ENCODE data around the gene C11orf65.

GRCh38 chr11:108364159-108364558 lies 103.2 kb downstream of the C11orf65 start:
- TF ChIP-seq POLR2AphosphoS5 (IDR thresholded peaks at IDR 0.05; ENCODE audit: low read depth) (no peak), SPI1 (IDR thresholded peaks at IDR 0.05; ENCODE audit: borderline replicate concordance, low read depth) (no peak)
- TF ChIP-seq, protein P1, sequence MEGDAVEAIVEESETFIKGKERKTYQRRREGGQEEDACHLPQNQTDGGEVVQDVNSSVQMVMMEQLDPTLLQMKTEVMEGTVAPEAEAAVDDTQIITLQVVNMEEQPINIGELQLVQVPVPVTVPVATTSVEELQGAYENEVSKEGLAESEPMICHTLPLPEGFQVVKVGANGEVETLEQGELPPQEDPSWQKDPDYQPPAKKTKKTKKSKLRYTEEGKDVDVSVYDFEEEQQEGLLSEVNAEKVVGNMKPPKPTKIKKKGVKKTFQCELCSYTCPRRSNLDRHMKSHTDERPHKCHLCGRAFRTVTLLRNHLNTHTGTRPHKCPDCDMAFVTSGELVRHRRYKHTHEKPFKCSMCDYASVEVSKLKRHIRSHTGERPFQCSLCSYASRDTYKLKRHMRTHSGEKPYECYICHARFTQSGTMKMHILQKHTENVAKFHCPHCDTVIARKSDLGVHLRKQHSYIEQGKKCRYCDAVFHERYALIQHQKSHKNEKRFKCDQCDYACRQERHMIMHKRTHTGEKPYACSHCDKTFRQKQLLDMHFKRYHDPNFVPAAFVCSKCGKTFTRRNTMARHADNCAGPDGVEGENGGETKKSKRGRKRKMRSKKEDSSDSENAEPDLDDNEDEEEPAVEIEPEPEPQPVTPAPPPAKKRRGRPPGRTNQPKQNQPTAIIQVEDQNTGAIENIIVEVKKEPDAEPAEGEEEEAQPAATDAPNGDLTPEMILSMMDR (IDR thresholded peaks at IDR 0.05; ENCODE audit: insufficient read depth, low read length) = no peak
- TF ChIP-seq, protein P2, sequence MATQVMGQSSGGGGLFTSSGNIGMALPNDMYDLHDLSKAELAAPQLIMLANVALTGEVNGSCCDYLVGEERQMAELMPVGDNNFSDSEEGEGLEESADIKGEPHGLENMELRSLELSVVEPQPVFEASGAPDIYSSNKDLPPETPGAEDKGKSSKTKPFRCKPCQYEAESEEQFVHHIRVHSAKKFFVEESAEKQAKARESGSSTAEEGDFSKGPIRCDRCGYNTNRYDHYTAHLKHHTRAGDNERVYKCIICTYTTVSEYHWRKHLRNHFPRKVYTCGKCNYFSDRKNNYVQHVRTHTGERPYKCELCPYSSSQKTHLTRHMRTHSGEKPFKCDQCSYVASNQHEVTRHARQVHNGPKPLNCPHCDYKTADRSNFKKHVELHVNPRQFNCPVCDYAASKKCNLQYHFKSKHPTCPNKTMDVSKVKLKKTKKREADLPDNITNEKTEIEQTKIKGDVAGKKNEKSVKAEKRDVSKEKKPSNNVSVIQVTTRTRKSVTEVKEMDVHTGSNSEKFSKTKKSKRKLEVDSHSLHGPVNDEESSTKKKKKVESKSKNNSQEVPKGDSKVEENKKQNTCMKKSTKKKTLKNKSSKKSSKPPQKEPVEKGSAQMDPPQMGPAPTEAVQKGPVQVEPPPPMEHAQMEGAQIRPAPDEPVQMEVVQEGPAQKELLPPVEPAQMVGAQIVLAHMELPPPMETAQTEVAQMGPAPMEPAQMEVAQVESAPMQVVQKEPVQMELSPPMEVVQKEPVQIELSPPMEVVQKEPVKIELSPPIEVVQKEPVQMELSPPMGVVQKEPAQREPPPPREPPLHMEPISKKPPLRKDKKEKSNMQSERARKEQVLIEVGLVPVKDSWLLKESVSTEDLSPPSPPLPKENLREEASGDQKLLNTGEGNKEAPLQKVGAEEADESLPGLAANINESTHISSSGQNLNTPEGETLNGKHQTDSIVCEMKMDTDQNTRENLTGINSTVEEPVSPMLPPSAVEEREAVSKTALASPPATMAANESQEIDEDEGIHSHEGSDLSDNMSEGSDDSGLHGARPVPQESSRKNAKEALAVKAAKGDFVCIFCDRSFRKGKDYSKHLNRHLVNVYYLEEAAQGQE (IDR thresholded peaks at IDR 0.05; ENCODE audit: insufficient replicate concordance, low read depth) = no peak

All from HL-60 (cell line).